GM21447 (cell line): Measurements from ENCODE around the gene LIPK.
"Not testable (repeated sequence)": the region's sequence is repeated elsewhere in the genome, so short reads cannot be mapped to it uniquely, and the experiment has no call there.

ENCODE experiments used
- ATAC-seq: cut with Tn5 transposase; IDR thresholded peaks from one replicate; pipeline ENCODE4 v1.9.1; 2021; ENCODE audit not compliant: unreplicated experiment

LIPK gene

GRCh38 chr10:88709361-88709760 lies 3.3 kb downstream of the LIPK start:
- ATAC-seq, result not testable (repeated sequence)

DNA sequence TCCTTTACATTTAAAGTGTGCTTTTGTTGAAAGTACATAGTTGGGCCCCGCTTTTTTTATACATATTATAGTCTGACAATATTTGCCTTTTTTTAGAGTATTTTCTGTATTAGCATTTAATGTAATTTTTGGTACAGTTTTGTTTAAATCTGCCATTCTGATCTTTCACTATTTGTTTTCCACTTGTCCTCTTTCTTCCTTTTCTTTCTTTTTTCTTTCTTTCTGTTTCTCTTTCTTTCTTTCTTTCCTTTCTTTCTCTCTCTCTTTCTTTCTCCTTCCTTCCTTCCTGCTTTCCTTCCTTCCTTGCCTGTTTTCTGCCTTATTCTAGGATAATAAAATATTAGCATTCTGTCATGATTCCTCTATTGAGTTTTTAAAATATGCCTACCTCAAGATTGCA lies 9.5 kb downstream of the LIPK start:
- no peak for ATAC-seq

DNA sequence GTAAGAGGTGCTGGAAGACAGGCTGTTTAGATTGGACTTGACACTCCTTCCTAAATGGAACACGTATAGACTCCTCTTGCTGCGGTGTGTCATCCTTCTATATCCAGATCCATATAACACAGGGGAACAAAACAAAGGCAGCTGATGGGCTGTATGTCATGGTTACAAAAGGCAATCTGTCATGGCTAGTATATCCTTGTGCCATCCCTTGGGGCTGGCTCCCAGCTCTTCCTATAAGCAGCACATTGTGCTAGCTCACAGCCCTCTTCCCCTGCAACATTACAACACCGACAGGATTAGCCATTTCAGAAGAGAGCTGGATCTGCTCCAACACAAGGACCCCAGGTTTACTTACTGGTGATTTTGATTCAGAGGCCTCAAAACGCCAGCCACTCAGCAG lies 15.3 kb downstream of the LIPK start:
- no peak for ATAC-seq

- peak; percentile 58 for ATAC-seq
These were observed 19.7 kb downstream of the LIPK start for GRCh38 chr10:88725798-88726197.

- no peak for ATAC-seq
These were observed 22.2 kb downstream of the LIPK start for GRCh38 chr10:88728107-88728763.

DNA sequence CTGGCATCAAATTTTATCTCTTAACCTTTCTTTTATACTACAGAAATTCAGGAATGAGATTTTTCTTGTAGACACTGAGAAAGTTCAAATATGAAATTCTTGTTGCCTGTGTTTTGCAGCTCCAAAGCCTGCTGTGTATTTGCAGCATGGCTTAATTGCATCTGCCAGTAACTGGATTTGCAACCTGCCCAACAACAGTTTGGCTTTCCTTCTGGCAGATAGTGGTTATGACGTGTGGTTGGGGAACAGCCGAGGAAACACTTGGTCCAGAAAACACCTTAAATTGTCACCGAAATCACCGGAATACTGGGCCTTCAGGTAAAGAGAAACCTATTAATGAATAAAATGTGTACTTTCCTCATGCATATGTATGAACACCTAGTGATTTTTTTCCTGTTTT lies 24.8 kb downstream of the LIPK start:
- no peak for ATAC-seq

DNA sequence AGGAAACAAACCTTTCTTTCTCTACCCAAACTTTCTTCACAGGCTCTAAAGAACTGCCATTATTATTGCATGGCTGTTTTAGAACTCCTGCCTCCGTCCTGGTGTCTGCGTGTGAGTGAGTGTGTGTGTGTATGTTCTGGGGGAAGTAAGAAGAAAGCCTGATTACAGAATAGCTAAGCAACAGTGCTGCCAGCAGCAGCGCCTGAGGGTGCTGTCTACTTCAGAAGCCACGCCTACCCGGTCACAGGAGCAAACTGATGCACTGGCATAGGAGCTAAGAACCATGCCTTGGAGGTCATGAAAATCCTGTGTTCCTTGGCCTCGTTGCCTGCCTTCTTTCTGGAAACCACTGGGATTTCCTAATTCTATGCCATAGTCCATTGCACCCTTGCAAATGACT lies 25.2 kb downstream of the LIPK start:
- ATAC-seq, result no peak

DNA sequence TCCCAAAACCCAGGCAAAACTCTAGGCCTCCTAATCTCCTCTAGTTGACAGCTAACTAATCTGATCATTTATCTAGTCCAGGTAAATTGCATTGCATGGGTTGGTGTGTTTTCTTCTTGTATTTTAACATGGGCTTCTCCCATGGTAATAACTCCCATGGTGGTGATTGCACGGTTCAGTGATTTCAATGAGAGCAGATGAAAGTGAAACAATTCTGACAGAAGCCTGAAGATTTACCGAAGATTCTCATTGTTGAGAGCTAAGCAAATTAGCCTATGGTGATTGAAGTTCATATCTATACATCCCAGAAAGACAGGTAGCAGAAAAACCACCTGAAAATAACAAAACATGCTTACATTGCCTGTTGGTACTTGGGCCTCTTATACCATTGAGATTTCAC lies 27.2 kb downstream of the LIPK start:
- no peak for ATAC-seq

DNA sequence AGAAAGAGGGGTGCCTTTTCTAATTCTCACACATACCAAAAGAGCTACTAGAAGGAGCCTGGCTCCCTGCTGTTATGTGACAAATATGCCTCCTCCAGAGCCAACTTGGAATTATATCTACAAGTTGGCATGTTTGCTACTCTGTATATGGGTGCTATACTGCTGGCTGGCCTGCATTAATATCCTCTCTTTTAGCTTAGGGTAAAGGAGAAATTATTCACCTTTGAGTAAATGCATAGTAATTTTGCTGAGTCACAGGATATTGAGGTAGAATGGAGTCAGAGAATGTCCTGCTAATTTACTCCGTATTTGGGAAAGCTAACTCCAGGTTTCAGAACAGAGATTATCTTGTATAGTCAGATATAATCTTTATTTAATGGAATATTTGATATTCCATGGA lies 29.6 kb downstream of the LIPK start:
- no peak for ATAC-seq

DNA sequence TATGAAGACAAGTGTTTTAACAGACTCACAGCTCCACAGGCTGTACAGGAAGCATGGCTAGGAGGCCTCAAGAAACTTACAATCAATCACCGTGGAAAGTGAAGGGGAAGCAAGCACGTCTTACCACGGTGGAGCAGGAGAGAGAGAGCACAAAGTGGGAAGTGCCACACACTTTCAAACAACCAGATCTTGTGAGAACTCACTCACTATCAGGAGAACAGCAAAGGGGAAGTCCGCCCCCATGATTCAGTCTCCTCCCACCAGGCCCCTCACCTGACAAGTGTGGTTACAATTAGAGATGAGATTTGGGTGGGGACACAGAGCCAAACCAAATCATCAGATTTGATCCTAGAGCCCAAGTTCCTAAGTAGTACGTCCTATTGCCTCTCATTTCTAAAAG lies 35.9 kb downstream of the LIPK start:
- ATAC-seq, result not testable (repeated sequence)

DNA sequence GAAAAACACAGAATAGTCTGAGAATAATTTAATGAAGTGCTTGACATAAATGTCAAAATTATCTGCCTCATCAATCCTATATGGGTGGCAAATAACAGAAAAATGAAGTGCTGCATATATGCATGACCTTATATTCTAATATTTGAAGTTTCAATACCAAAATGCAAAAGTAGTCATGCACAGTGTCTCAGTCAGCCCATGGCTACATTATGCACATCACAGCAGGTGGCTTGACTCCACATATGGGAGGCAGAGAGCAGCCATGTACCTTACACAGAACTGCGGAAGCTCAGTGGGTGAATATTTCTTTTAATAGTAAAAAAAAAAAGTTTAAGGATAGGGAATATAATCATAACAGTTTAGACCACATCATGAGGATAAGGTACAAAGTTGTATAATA lies 36.4 kb downstream of the LIPK start:
- no peak for ATAC-seq

DNA sequence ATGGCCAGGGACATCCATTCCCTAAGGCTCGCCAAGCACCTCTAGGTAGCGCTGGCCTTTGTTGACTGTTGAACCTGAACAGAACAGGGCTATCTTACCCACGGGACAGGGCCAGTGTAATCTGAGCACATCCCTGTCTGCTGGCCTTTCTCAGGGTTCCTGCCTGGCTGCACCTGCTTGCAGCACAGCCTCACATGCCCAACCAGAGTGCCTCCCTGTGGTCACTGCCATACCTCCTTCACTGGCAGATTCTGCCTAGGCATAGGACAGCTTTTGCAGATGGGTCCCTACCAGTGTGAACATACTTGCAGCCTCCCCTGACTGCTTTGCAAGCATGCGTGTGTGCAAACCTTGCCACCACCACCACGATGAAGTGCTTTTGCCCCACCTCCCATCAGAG lies 38.0 kb downstream of the LIPK start:
- no peak for ATAC-seq

- no peak for ATAC-seq
These were observed 39.6 kb downstream of the LIPK start for GRCh38 chr10:88745633-88746032.

DNA sequence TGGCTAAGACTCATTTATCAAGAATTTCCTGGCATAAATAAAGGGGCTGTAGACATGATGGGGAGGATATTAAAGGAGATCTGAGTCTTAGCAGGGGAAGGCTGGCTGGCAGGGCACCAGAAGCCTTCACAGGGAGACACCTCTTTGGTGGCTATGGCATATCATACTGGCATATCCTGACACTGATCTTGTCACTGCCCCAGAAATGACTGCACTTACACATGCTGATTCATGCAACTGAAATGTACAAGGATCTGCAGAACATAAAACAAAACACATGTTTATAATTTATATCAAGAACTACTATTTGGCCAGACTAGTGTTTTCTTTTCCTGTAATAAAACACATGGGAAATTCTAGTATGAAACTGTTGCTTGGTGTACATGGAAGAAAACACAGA lies 48.2 kb downstream of the LIPK start:
- ATAC-seq, result no peak

DNA sequence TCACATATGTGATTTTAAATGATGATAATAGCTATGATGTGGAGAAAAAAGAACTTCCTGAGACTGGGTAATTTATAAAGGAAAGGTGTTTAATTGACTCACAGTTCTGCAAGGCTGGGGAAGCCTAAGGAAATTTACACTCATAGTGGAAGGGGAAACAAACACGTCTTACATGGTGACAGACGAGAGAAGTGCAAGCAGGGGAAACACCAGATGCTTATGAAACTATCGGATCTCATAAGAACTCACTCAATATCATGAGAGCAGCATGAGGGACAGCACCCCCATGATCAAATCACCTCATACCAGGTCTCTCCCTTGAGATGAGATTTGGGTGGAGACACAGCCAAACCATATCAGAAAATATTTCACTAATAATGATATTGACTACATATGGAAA lies 49.7 kb downstream of the LIPK start:
- ATAC-seq, result peak; percentile 91

DNA sequence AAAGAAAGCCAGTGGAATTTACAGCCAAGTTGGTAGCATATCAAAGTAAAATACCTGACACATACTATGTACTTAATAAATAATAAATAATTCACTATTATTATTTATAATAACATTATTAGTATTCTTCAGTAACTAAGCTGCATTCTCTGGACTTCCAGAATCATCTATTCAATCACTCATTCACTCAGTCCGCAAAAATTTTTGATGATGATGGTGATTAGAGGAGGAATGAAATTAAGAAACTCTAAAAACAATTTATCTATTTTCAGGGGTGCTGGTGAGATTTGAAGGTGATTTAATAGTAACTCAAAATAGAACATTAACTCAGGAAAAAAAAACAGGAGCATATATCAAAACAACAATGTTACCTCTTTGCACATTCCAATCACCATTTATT lies 50.6 kb downstream of the LIPK start:
- ATAC-seq, result no peak

- ATAC-seq, result no peak
These were observed 53.5 kb downstream of the LIPK start, which contains the start of gene LIPN for GRCh38 chr10:88759366-88760101. Gene LIPN, plus strand, starts transcription at chr10:88760020. Its CDS starts 1,386 bp downstream, at chr10:88761406.

DNA sequence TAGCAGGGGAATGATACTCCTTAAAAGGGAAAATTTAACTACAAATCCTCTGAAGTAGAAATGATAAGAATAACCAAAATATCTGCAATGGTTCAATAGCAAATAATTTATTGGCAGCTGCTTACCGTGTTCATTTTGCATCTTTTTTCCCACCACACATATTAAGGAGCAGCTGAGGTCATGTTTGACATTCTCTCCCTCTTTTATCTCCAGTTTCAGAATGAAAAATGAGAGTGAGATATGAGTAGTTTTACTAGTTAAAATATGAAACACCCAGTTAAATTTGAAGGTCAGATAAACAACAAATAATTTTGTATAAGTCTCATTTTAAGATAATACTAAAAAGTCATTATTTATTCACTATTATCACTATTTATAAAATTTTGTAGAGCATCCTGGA lies 56.9 kb downstream of the LIPK start:
- no peak for ATAC-seq

- no peak for ATAC-seq
These were observed 57.4 kb downstream of the LIPK start for GRCh38 chr10:88763441-88763840.

GRCh38 chr10:88764110-88764509 lies 58.1 kb downstream of the LIPK start:
- ATAC-seq, result no peak

GRCh38 chr10:88765816-88766215 lies 59.8 kb downstream of the LIPK start:
- no peak for ATAC-seq

- ATAC-seq, result no peak
These were observed 63.3 kb downstream of the LIPK start for GRCh38 chr10:88769384-88769783.

- no peak for ATAC-seq
These were observed 75.2 kb downstream of the LIPK start for GRCh38 chr10:88781206-88781605.
